GF-D8 (cell line): ENCODE data around the gene ZSCAN16.
"Not testable (repeated sequence)": the region's sequence is repeated elsewhere in the genome, so short reads cannot be mapped to it uniquely, and the experiment has no call there.

Source experiments
- DNase-seq: peaks from one replicate; lab custom pipeline; 2025; lab: John Stamatoyannopoulos, UW

Gene ZSCAN16

GRCh38 chr6:28124350-28124970 is at the start of gene ZSCAN16:
Gene ZSCAN16 (plus strand): TSS chr6:28124609. CDS start chr6:28125444, 835 bp downstream.
- peak; percentile 54 for DNase-seq

- no peak for DNase-seq
Observed at GRCh38 chr6:28078050-28078449, 46.4 kb upstream of the ZSCAN16 start.

- no peak for DNase-seq
Observed at GRCh38 chr6:28078836-28079235, 45.6 kb upstream of the ZSCAN16 start.

- not testable (repeated sequence) for DNase-seq
Observed at GRCh38 chr6:28080381-28080630, 44.1 kb upstream of the ZSCAN16 start, which contains the start of gene ZNF165. Gene ZNF165 (plus strand): TSS chr6:28080568. CDS start chr6:28085481, 4,913 bp downstream.

GRCh38 chr6:28080631-28081485 is 43.6 kb upstream of the ZSCAN16 start:
- peak; percentile 83 for DNase-seq

GRCh38 chr6:28081486-28081751 is 43.0 kb upstream of the ZSCAN16 start:
- DNase-seq: peak; percentile 19

GRCh38 chr6:28082939-28083338 is 41.5 kb upstream of the ZSCAN16 start:
- DNase-seq: no peak

- no peak for DNase-seq
Observed at GRCh38 chr6:28089054-28089453, 35.4 kb upstream of the ZSCAN16 start.

- no peak for DNase-seq
Observed at GRCh38 chr6:28090917-28091586, 33.4 kb upstream of the ZSCAN16 start.

GRCh38 chr6:28102222-28102621 is 22.2 kb upstream of the ZSCAN16 start:
- not testable (repeated sequence) for DNase-seq

GRCh38 chr6:28102699-28103098 is 21.7 kb upstream of the ZSCAN16 start:
- not testable (repeated sequence) for DNase-seq

- DNase-seq: peak; percentile 52
Observed at GRCh38 chr6:28104392-28105244, 19.8 kb upstream of the ZSCAN16 start.

GRCh38 chr6:28105245-28105639 is 19.2 kb upstream of the ZSCAN16 start:
- DNase-seq: peak; percentile 54

- no peak for DNase-seq
Observed at GRCh38 chr6:28107506-28107905, 16.9 kb upstream of the ZSCAN16 start.

- no peak for DNase-seq
Observed at GRCh38 chr6:28111964-28112363, 12.4 kb upstream of the ZSCAN16 start.

GRCh38 chr6:28115799-28116198 is 8.6 kb upstream of the ZSCAN16 start:
- no peak for DNase-seq

GRCh38 chr6:28117386-28118050 is 6.9 kb upstream of the ZSCAN16 start:
- no peak for DNase-seq

- no peak for DNase-seq
Observed at GRCh38 chr6:28118217-28118616, 6.2 kb upstream of the ZSCAN16 start.

- DNase-seq: no peak
Observed at GRCh38 chr6:28121876-28122275, 2.5 kb upstream of the ZSCAN16 start.

- not testable (repeated sequence) for DNase-seq
Observed at GRCh38 chr6:28122283-28122682, 2.1 kb upstream of the ZSCAN16 start.

- DNase-seq: no peak
Observed at GRCh38 chr6:28124971-28125353, 553 bp downstream of the ZSCAN16 start.

- DNase-seq: no peak
Observed at GRCh38 chr6:28125401-28125800, 992 bp downstream of the ZSCAN16 start.
